HepG2 (cell line): ENCODE results near the gene SPINK4. TPM values are rescaled to one million over a fixed set of nuclear protein-coding genes. Genes with fewer than 3 reads are reported as not detected.

Experiments
- BCL6 ChIP-seq: IDR thresholded peaks from 2 replicates; pipeline ENCODE4 v1.6.1; 2016; ENCODE audit warnings: missing genetic modification reagents, missing compliant biosample characterization
- CREB1 ChIP-seq, 2 experiments: fragments of 450-650 bp in 1 of 2; IDR thresholded peaks; 2 replicates each; pipeline ENCODE4 v1.6.1; 2016 to 2017; ENCODE audit warnings: control low read depth in 1 of 2, mild to moderate bottlenecking in 1 of 2, missing compliant biosample characterization in 1 of 2, missing genetic modification characterization in 1 of 2
- ETV5 ChIP-seq: IDR thresholded peaks from 2 replicates; pipeline ENCODE4 v1.6.1; 2018; ENCODE audit warnings: missing biosample characterization, missing genetic modification reagents, inconsistent platforms, borderline replicate concordance
- HNRNPLL ChIP-seq: fragments of 200-400 bp; formaldehyde crosslinking; IDR thresholded peaks from 2 replicates; pipeline ENCODE4 v1.6.1; 2017; ENCODE audit warnings: mild to moderate bottlenecking, low read depth, low read length; ENCODE audit not compliant: poor library complexity, severe bottlenecking
- MAZ ChIP-seq, 2 experiments: sonication (generic) in 1 of 2; formaldehyde crosslinking in 1 of 2; IDR thresholded peaks; 2 replicates each; pipeline versions ENCODE4 v1.5.0 to v1.6.1; 2012 to 2020; ENCODE audit warnings: low read depth in 2 of 2, mild to moderate bottlenecking in 2 of 2, borderline replicate concordance in 1 of 2, improper control_type of control experiment in 1 of 2, low read length in 1 of 2, missing genetic modification reagents in 1 of 2, moderate library complexity in 1 of 2
- POLR2AphosphoS5 ChIP-seq: IDR thresholded peaks from 2 replicates; pipeline ENCODE4 v1.6.1; 2012; ENCODE audit warnings: low read depth, low read length
- SATB2 ChIP-seq: sonication (generic); formaldehyde crosslinking; IDR thresholded peaks from 2 replicates; pipeline ENCODE4 v1.5.0; 2020; ENCODE audit warnings: missing genetic modification reagents
- TCF12 ChIP-seq, 2 experiments: fragments of 450-650 bp in 1 of 2; sonication (generic) in 1 of 2; formaldehyde crosslinking in 1 of 2; IDR thresholded peaks; 2 replicates each; pipeline versions ENCODE4 v1.6.1 to v1.8.0; 2017 to 2022; ENCODE audit warnings: antibody characterized with exemption in 1 of 2, mild to moderate bottlenecking in 1 of 2, missing genetic modification reagents in 1 of 2, moderate library complexity in 1 of 2
- TCF7L2 ChIP-seq: IDR thresholded peaks from 2 replicates; pipeline ENCODE4 v1.6.1; 2011; ENCODE audit warnings: mild to moderate bottlenecking, low read depth, low read length, moderate library complexity
- TIGD3 ChIP-seq: sonication (generic); formaldehyde crosslinking; IDR thresholded peaks from 2 replicates; pipeline ENCODE4 v1.5.1; 2020; ENCODE audit warnings: mild to moderate bottlenecking, missing genetic modification reagents, borderline replicate concordance
- UBTF ChIP-seq: sonication (generic); formaldehyde crosslinking; IDR thresholded peaks from 2 replicates; pipeline ENCODE4 v1.4.0; 2020; ENCODE audit warnings: mild to moderate bottlenecking, missing genetic modification reagents
- ZBTB20 ChIP-seq: sonication (generic); formaldehyde crosslinking; IDR thresholded peaks from 2 replicates; pipeline ENCODE4 v1.8.1; 2023; ENCODE audit warnings: missing genetic modification reagents, low read depth, mild to moderate bottlenecking, borderline replicate concordance
- ZNF256 ChIP-seq: sonication (generic); formaldehyde crosslinking; conservative IDR thresholded peaks from 2 replicates; pipeline ENCODE4 v1.4.0; 2020; ENCODE audit warnings: missing genetic modification reagents
- ZNF670 ChIP-seq: sonication (generic); formaldehyde crosslinking; IDR thresholded peaks from 2 replicates; pipeline ENCODE4 v1.8.0; 2022; ENCODE audit warnings: mild to moderate bottlenecking, missing genetic modification reagents, borderline replicate concordance
- ZNF816 ChIP-seq: sonication (generic); formaldehyde crosslinking; IDR thresholded peaks from 2 replicates; pipeline ENCODE4 v1.8.0; 2022; ENCODE audit warnings: missing genetic modification reagents, mild to moderate bottlenecking, borderline replicate concordance
- polyA plus RNA-seq, 8 experiments: library from polyadenylated mRNA; depleted of rRNA in 3 of 8; stranded (reverse) in 7 of 8; unstranded in 1 of 8; fragments of >200 nt; fragmentation: Illumina TruSeq in 4 of 8; extraction: Trizol in 4 of 8; gene quantifications; 2 replicates each; pipeline versions ENCODE4 v1.2.1 to v1.2.3, GENCODE V29; 2011 to 2016; ENCODE audit warnings: low read depth in 4 of 8, missing spikeins in 1 of 8, mixed read lengths in 1 of 8; ENCODE audit not compliant: insufficient read depth in 1 of 8
- total RNA-seq, 5 experiments: library from RNA; depleted of rRNA; stranded (reverse); fragments of >200 nt; fragmentation: Illumina TruSeq; extraction: Trizol; gene quantifications; 2 replicates each; pipeline ENCODE4 v1.2.3, GENCODE V29; 2016; ENCODE audit warnings: low read depth in 1 of 5
- TF ChIP-seq, protein P1 (sequence below): sonication (generic); formaldehyde crosslinking; IDR thresholded peaks from 2 replicates; pipeline ENCODE4 v1.5.1; 2020; ENCODE audit warnings: mild to moderate bottlenecking, missing genetic modification reagents, moderate library complexity

Gene SPINK4
- total and polyA plus RNA-seq, 2 of the 13 experiments (the other 11 are each of a cell fraction or from before 2014, with no cell fraction given) = 0.53 to 3.4 TPM

GRCh38 chr9:33264473-33265177 lies 24.7 kb downstream of the SPINK4 start, which contains the start of the genes BAG1 and CHMP5 (continued):
- TF ChIP-seq, protein P1, sequence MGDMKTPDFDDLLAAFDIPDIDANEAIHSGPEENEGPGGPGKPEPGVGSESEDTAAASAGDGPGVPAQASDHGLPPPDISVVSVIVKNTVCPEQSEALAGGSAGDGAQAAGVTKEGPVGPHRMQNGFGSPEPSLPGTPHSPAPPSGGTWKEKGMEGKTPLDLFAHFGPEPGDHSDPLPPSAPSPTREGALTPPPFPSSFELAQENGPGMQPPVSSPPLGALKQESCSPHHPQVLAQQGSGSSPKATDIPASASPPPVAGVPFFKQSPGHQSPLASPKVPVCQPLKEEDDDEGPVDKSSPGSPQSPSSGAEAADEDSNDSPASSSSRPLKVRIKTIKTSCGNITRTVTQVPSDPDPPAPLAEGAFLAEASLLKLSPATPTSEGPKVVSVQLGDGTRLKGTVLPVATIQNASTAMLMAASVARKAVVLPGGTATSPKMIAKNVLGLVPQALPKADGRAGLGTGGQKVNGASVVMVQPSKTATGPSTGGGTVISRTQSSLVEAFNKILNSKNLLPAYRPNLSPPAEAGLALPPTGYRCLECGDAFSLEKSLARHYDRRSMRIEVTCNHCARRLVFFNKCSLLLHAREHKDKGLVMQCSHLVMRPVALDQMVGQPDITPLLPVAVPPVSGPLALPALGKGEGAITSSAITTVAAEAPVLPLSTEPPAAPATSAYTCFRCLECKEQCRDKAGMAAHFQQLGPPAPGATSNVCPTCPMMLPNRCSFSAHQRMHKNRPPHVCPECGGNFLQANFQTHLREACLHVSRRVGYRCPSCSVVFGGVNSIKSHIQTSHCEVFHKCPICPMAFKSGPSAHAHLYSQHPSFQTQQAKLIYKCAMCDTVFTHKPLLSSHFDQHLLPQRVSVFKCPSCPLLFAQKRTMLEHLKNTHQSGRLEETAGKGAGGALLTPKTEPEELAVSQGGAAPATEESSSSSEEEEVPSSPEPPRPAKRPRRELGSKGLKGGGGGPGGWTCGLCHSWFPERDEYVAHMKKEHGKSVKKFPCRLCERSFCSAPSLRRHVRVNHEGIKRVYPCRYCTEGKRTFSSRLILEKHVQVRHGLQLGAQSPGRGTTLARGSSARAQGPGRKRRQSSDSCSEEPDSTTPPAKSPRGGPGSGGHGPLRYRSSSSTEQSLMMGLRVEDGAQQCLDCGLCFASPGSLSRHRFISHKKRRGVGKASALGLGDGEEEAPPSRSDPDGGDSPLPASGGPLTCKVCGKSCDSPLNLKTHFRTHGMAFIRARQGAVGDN (CRISPR knock-in tag) = peak; percentile 37; the same call in 1 of the 2 replicates
- TF ChIP-seq POLR2AphosphoS5 (peak; percentile 82), SATB2 (CRISPR knock-in tag) (0 out of 2 replicates have a peak, but pooled peaks have one; percentile 19), ZNF816 (CRISPR knock-in tag) (0 out of 2 replicates have a peak, but pooled peaks have one; percentile 14), ZBTB20 (CRISPR knock-in tag) (no peak), TIGD3 (no peak), ZNF256 (CRISPR knock-in tag) (no peak; the same call in 1 of the 2 replicates), TCF7L2 (no peak), UBTF (CRISPR knock-in tag) (peak; percentile 65; the same call in 1 of the 2 replicates), BCL6 (CRISPR knock-in tag) (no peak), TCF12 (IDR thresholded peaks at IDR 0.05) (no peak), TCF12 (CRISPR knock-in tag; IDR thresholded peaks at IDR 0.05) (no peak), ETV5 (CRISPR knock-in tag) (peak; percentile 74), ZNF670 (CRISPR knock-in tag) (no peak), HNRNPLL (peak; percentile 57), CREB1 (IDR thresholded peaks at IDR 0.05) (peak; percentile 28; the same call in 1 of the 2 replicates), CREB1 (CRISPR knock-in tag; IDR thresholded peaks at IDR 0.05) (peak; percentile 80), MAZ (IDR thresholded peaks at IDR 0.05; ENCODE audit: borderline replicate concordance, low read depth, low read length) (no peak), MAZ (CRISPR knock-in tag; IDR thresholded peaks at IDR 0.05; ENCODE audit: low read depth) (peak; percentile 50; the same call in 1 of the 2 replicates)
